ENCODE results near the gene THBS2. TPM values are rescaled to one million over a fixed set of nuclear protein-coding genes. Genes with fewer than 3 reads are reported as not detected.

The THBS2 gene
- total RNA-seq, 1 experiment from 2014 or later = 0.39 TPM

- Histone ChIP-seq H3K9ac (ENCODE audit: low read length) (no peak overlapping the region), H3K4me1 (ENCODE audit: control insufficient read depth in 1 of 2, insufficient read depth in 2 of 2, low read length in 2 of 2) (no peaks in the 10 kb centered on the region), H3K27ac (ENCODE audit: low read depth, low read length) (no peak overlapping the region), H3K9me3 (ENCODE audit: control insufficient read depth in 1 of 2, insufficient read depth in 1 of 2, low read depth in 1 of 2, low read length in 2 of 2) (peaks cover 0 to 8% of the 10 kb centered on the region in 2 experiments; a peak in 1 of 4 replicates), H3K27me3 (ENCODE audit: insufficient read depth, low read length) (no peaks in the 10 kb centered on the region), H2AFZ (ENCODE audit: low read depth, low read length, poor library complexity, severe bottlenecking) (no peak overlapping the region), H3K79me2 (ENCODE audit: insufficient read depth, low read length) (no peaks in the 10 kb centered on the region), H3K36me3 (ENCODE audit: control insufficient read depth in 1 of 2, insufficient read depth in 2 of 2, low read length in 2 of 2) (no peaks in the 10 kb centered on the region), H3K9me2 (ENCODE audit: insufficient read depth) (no peaks in the 10 kb centered on the region), H4K20me1 (ENCODE audit: insufficient read depth) (no peaks in the 10 kb centered on the region), H3K4me3 (replicated peaks in 1 of 2; ENCODE audit: low read depth in 1 of 2, low read length in 2 of 2) (no peak overlapping the region), H3K4me2 (ENCODE audit: low read length) (no peak overlapping the region)
- ChIA-PET POLR2A (no interaction called here), CTCF (no interaction called here), RAD21 (ENCODE audit: low non-redundant PET in 1 of 2, low total read pairs in 2 of 2, uncharacterized antibody in 2 of 2, unreplicated experiment in 2 of 2) (no interaction called here)
- BruUV-seq (replicated peaks) = no TSS peak
- intact Hi-C loops (cut with micrococcal nuclease) = no loop called here
- DNase-seq (ENCODE audit: low read depth, low spot score) = no peak
- no peak for ATAC-seq
- TF ChIP-seq JUND (IDR thresholded peaks at IDR 0.05) = no peak
- TF ChIP-seq POLR2A (IDR thresholded peaks at IDR 0.05; ENCODE audit: borderline replicate concordance, extremely low read depth, insufficient read depth, insufficient read length) = no peak
- no peak for TF ChIP-seq ZNF274 (IDR thresholded peaks at IDR 0.05; ENCODE audit: low read depth, low read length)
- TF ChIP-seq TCF7L2 (IDR thresholded peaks at IDR 0.05; ENCODE audit: borderline replicate concordance, extremely low read depth, insufficient read depth, insufficient read length) = no peak
- no peak for TF ChIP-seq POLR2AphosphoS5 (IDR thresholded peaks at IDR 0.05; ENCODE audit: low read depth, low read length)
Measured at GRCh38 chr6:169230322-169230665, 23.4 kb downstream of the THBS2 start.

GRCh38 chr6:169229615-169230321, 23.9 kb downstream of the THBS2 start:
- Histone ChIP-seq H3K27me3 (ENCODE audit: insufficient read depth, low read length) (no peaks in the 10 kb centered on the region), H2AFZ (ENCODE audit: low read depth, low read length, poor library complexity, severe bottlenecking) (no peak overlapping the region), H3K4me1 (ENCODE audit: control insufficient read depth in 1 of 2, insufficient read depth in 2 of 2, low read length in 2 of 2) (no peaks in the 10 kb centered on the region), H3K9me2 (ENCODE audit: insufficient read depth) (no peaks in the 10 kb centered on the region), H3K27ac (ENCODE audit: low read depth, low read length) (no peak overlapping the region), H3K9ac (ENCODE audit: low read length) (no peak overlapping the region), H3K4me3 (replicated peaks in 1 of 2; ENCODE audit: low read depth in 1 of 2, low read length in 2 of 2) (no peak overlapping the region), H3K36me3 (ENCODE audit: control insufficient read depth in 1 of 2, insufficient read depth in 2 of 2, low read length in 2 of 2) (no peaks in the 10 kb centered on the region), H3K4me2 (ENCODE audit: low read length) (no peak overlapping the region), H4K20me1 (ENCODE audit: insufficient read depth) (no peaks in the 10 kb centered on the region), H3K9me3 (ENCODE audit: control insufficient read depth in 1 of 2, insufficient read depth in 1 of 2, low read depth in 1 of 2, low read length in 2 of 2) (peaks cover 0 to 8% of the 10 kb centered on the region in 2 experiments; a peak in 1 of 4 replicates), H3K79me2 (ENCODE audit: insufficient read depth, low read length) (no peaks in the 10 kb centered on the region)
- ChIA-PET CTCF (no interaction called here), RAD21 (ENCODE audit: low non-redundant PET in 1 of 2, low total read pairs in 2 of 2, uncharacterized antibody in 2 of 2, unreplicated experiment in 2 of 2) (no interaction called here), POLR2A (no interaction called here)
- no peak for DNase-seq (ENCODE audit: low read depth, low spot score)
- no peak for ATAC-seq
- no TSS peak for BruUV-seq (replicated peaks)
- intact Hi-C loops (cut with micrococcal nuclease) = no loop called here
- TF ChIP-seq ATF3 (IDR thresholded peaks at IDR 0.05) (no peak), FOSL1 (IDR thresholded peaks at IDR 0.05; ENCODE audit: low read depth) (no peak), CEBPB (IDR thresholded peaks at IDR 0.05; ENCODE audit: low read depth) (no peak), CTCF (IDR thresholded peaks at IDR 0.05 in 2 of 3, conservative IDR thresholded peaks at IDR 0.05 in 1 of 3; ENCODE audit: borderline replicate concordance in 1 of 3, insufficient read depth in 1 of 3, low read depth in 2 of 3, low read length in 2 of 3) (no peak), SRF (IDR thresholded peaks at IDR 0.05; ENCODE audit: low read depth) (no peak), YY1 (IDR thresholded peaks at IDR 0.05; ENCODE audit: extremely low read depth, insufficient replicate concordance, low read depth, low read length) (no peak), SP1 (IDR thresholded peaks at IDR 0.05; ENCODE audit: low read depth) (no peak)

Measured in HCT116 (cell line).